GM12878 (cell line): ENCODE data around the gene FAM120AOS.

Experiments used
- POLR2AphosphoS5 ChIP-seq: IDR thresholded peaks from 2 replicates; pipeline ENCODE4 v1.6.1; 2011; ENCODE audit warnings: mild to moderate bottlenecking, low read length, inconsistent platforms
- TF ChIP-seq, protein P1 (sequence below), 3 experiments: IDR thresholded peaks in 2 of 3; conservative IDR thresholded peaks in 1 of 3; 2 replicates each; pipeline ENCODE4 v1.5.1; 2011; ENCODE audit warnings: low read depth in 3 of 3, low read length in 3 of 3, mild to moderate bottlenecking in 3 of 3, control low read depth in 2 of 3, moderate library complexity in 2 of 3, inconsistent platforms in 1 of 3, mixed read lengths in 1 of 3; ENCODE audit not compliant: control insufficient read depth in 2 of 3, insufficient read depth in 1 of 3; ENCODE audit errors: extremely low read depth in 1 of 3

GRCh38 chr9:93417538-93417937 lies 35.8 kb downstream of the FAM120AOS start:
- TF ChIP-seq, protein P1, sequence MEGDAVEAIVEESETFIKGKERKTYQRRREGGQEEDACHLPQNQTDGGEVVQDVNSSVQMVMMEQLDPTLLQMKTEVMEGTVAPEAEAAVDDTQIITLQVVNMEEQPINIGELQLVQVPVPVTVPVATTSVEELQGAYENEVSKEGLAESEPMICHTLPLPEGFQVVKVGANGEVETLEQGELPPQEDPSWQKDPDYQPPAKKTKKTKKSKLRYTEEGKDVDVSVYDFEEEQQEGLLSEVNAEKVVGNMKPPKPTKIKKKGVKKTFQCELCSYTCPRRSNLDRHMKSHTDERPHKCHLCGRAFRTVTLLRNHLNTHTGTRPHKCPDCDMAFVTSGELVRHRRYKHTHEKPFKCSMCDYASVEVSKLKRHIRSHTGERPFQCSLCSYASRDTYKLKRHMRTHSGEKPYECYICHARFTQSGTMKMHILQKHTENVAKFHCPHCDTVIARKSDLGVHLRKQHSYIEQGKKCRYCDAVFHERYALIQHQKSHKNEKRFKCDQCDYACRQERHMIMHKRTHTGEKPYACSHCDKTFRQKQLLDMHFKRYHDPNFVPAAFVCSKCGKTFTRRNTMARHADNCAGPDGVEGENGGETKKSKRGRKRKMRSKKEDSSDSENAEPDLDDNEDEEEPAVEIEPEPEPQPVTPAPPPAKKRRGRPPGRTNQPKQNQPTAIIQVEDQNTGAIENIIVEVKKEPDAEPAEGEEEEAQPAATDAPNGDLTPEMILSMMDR (IDR thresholded peaks at IDR 0.05 in 2 of 3, conservative IDR thresholded peaks at IDR 0.05 in 1 of 3; ENCODE audit: control insufficient read depth in 2 of 3, extremely low read depth in 1 of 3, insufficient read depth in 1 of 3, low read depth in 3 of 3, low read length in 3 of 3) = no peak
- TF ChIP-seq POLR2AphosphoS5 = no peak
